Measurements from ENCODE around the gene PYM1.
"Not testable (repeated sequence)": the region's sequence is repeated elsewhere in the genome, so short reads cannot be mapped to it uniquely, and the experiment has no call there.

Gene PYM1

DNA sequence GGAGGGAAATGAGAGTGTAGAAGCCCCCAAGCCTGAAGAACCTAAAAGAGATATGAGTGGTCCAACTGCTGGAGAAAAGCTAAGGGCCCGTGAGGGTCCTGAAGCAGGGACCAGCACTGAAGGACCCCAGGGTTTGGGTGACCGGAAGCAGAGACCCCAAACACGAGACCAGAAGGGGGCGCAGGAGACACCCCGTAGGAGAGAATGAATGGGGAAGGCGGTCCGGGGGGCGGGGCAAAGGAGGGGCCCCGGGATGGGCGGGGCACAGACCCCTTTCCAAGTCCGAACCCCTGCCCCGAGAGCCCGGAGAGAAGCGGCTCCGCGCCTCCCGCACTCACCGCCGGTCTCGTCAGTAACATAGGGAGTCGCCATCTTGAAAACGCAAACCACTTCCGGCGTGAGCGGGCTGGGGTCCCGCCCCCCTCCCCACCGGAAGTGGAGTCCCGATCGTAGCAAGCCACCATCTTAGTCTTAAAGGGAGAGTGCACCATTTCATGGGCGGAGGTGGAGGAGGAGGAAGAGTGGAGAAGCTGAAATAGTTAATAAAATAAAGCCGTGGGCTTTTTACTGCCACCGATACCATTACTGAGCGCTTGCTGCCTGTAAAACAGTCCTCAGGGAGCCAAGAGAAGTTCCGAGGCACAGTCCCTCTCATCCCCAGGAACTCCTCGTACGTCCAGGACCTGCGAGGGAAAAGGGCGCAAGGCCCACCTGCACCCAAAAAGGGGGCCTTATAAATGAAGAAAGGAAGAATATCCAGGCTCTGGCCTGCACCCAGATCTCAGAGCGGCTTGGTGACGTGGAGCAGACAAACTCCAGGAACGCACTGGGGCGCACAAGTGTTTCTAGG lies 731 bp downstream of the PYM1 start:
- H3K4me1 ChIP-seq (ENCODE audit: insufficient read depth, low read length, severe bottlenecking): peaks cover 61% of the 10 kb centered on the region
- H3K4me3 ChIP-seq (ENCODE audit: low read depth, low read length, poor library complexity, severe bottlenecking): peak overlapping the region; percentile 76
- H3K4me2 ChIP-seq (ENCODE audit: low read length): peak overlapping the region; percentile 87
- no peaks in the 10 kb centered on the region for H3K9me2 ChIP-seq (ENCODE audit: low read depth, low read length)
- TF ChIP-seq EZH2 (IDR thresholded peaks at IDR 0.05; ENCODE audit: borderline replicate concordance, low read length): no peak
- TF ChIP-seq, protein P1, sequence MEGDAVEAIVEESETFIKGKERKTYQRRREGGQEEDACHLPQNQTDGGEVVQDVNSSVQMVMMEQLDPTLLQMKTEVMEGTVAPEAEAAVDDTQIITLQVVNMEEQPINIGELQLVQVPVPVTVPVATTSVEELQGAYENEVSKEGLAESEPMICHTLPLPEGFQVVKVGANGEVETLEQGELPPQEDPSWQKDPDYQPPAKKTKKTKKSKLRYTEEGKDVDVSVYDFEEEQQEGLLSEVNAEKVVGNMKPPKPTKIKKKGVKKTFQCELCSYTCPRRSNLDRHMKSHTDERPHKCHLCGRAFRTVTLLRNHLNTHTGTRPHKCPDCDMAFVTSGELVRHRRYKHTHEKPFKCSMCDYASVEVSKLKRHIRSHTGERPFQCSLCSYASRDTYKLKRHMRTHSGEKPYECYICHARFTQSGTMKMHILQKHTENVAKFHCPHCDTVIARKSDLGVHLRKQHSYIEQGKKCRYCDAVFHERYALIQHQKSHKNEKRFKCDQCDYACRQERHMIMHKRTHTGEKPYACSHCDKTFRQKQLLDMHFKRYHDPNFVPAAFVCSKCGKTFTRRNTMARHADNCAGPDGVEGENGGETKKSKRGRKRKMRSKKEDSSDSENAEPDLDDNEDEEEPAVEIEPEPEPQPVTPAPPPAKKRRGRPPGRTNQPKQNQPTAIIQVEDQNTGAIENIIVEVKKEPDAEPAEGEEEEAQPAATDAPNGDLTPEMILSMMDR (IDR thresholded peaks at IDR 0.05; ENCODE audit: low read length): peak; percentile 94
- no peaks in the 10 kb centered on the region for H3K27me3 ChIP-seq (ENCODE audit: insufficient read depth, low read length)
- H2AFZ ChIP-seq (ENCODE audit: low read length): no peak overlapping the region
- H3K9me3 ChIP-seq (ENCODE audit: low read length): no peaks in the 10 kb centered on the region
- H3K9ac ChIP-seq (ENCODE audit: low read length): peak overlapping the region; percentile 91
- H4K20me1 ChIP-seq (ENCODE audit: insufficient read depth, low read length): no peaks in the 10 kb centered on the region
- H3K36me3 ChIP-seq (ENCODE audit: insufficient read depth, low read length): peaks cover 42% of the 10 kb centered on the region
- H3K27ac ChIP-seq (ENCODE audit: low read depth, low read length, poor library complexity, severe bottlenecking): peak overlapping the region; percentile 100
- H3K79me2 ChIP-seq (ENCODE audit: insufficient read depth, low read length): peaks cover 55% of the 10 kb centered on the region
- H3F3A ChIP-seq (ENCODE audit: insufficient read depth, low read length): peaks cover 6% of the 10 kb centered on the region

DNA sequence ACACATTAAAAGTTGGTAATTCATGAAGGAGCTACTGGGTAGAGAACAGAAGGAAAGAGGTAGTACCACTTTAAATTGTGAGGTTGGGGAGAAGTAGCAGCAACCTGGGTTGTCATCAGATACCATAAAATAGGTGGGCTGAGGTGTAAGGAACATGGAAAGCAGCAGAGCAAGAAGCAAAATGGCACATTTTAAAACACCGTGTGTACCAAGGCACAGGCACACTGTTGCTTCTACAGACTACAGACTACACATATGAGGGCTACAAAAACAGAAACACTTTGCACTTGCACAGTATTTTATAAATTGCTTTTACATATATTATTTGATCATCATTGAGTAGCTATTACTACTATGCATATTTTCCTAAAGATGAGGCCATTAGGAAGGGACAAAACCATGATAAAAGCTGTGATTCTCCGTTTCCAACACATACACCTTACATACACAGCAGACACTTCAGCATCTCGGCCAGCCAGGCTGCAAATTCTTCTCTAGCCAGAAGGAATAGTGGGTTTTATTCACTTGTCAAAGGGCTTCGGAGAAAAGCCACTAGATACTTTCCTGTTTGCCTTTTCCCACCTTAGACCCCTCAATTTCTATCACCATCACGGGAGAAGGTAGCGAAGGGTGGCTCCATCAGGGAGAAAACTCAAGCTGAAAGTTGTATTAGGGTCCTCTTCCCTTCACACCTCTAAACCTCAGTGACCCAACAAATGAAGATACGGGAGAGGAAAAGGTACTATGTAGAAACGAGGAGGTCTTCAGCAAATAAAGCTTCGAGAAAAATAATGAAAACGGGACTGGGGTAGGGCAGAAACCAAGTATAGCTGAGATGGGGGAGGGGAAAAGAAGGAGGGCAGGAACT lies 1.6 kb downstream of the PYM1 start:
- Histone ChIP-seq H3K4me3 (ENCODE audit: low read depth, low read length, poor library complexity, severe bottlenecking) (peak overlapping the region; percentile 76), H3F3A (ENCODE audit: insufficient read depth, low read length) (peaks cover 6% of the 10 kb centered on the region), H3K36me3 (ENCODE audit: insufficient read depth, low read length) (peaks cover 50% of the 10 kb centered on the region), H3K27me3 (ENCODE audit: insufficient read depth, low read length) (no peaks in the 10 kb centered on the region), H3K4me1 (ENCODE audit: insufficient read depth, low read length, severe bottlenecking) (peaks cover 65% of the 10 kb centered on the region), H3K79me2 (ENCODE audit: insufficient read depth, low read length) (peaks cover 59% of the 10 kb centered on the region), H3K9ac (ENCODE audit: low read length) (peak overlapping the region; percentile 91), H3K9me3 (ENCODE audit: low read length) (no peaks in the 10 kb centered on the region), H3K27ac (ENCODE audit: low read depth, low read length, poor library complexity, severe bottlenecking) (peak overlapping the region; percentile 100), H3K4me2 (ENCODE audit: low read length) (peak overlapping the region; percentile 87), H4K20me1 (ENCODE audit: insufficient read depth, low read length) (no peaks in the 10 kb centered on the region), H2AFZ (ENCODE audit: low read length) (no peak overlapping the region), H3K9me2 (ENCODE audit: low read depth, low read length) (no peaks in the 10 kb centered on the region)
- TF ChIP-seq EZH2 (IDR thresholded peaks at IDR 0.05; ENCODE audit: borderline replicate concordance, low read length): no peak
- TF ChIP-seq, protein P1 (IDR thresholded peaks at IDR 0.05; ENCODE audit: low read length): no peak

DNA sequence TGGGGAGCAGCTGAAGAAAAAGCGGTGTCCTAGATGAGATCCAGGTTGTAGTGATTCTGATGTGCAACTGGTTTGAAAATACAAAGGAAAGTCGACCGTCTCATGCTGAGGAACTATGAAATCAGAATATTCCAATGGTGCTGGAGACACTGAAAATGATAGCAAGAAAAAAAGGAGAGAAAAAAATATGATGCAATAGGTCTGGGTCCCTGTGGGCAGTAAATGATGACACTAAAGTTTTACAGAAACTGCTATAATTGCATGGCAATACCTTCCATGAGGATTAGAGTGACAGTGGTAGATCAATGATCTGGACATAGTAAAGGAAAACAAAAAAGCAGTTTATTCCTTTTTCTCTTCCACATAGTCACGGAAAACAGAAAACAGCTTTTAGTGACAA lies 2.3 kb downstream of the PYM1 start:
- TF ChIP-seq EZH2 (IDR thresholded peaks at IDR 0.05; ENCODE audit: borderline replicate concordance, low read length): no peak
- TF ChIP-seq, protein P1 (IDR thresholded peaks at IDR 0.05; ENCODE audit: low read length): no peak
- H2AFZ ChIP-seq (ENCODE audit: low read length): no peak overlapping the region
- peaks cover 6% of the 10 kb centered on the region for H3F3A ChIP-seq (ENCODE audit: insufficient read depth, low read length)
- no peaks in the 10 kb centered on the region for H3K9me2 ChIP-seq (ENCODE audit: low read depth, low read length)
- no peaks in the 10 kb centered on the region for H3K9me3 ChIP-seq (ENCODE audit: low read length)
- peaks cover 66% of the 10 kb centered on the region for H3K79me2 ChIP-seq (ENCODE audit: insufficient read depth, low read length)
- no peaks in the 10 kb centered on the region for H3K27me3 ChIP-seq (ENCODE audit: insufficient read depth, low read length)
- H3K4me1 ChIP-seq (ENCODE audit: insufficient read depth, low read length, severe bottlenecking): peaks cover 58% of the 10 kb centered on the region
- peak overlapping the region; percentile 100 for H3K27ac ChIP-seq (ENCODE audit: low read depth, low read length, poor library complexity, severe bottlenecking)
- H3K36me3 ChIP-seq (ENCODE audit: insufficient read depth, low read length): peaks cover 58% of the 10 kb centered on the region
- peak overlapping the region; percentile 87 for H3K4me2 ChIP-seq (ENCODE audit: low read length)
- no peaks in the 10 kb centered on the region for H4K20me1 ChIP-seq (ENCODE audit: insufficient read depth, low read length)
- H3K9ac ChIP-seq (ENCODE audit: low read length): peak overlapping the region; percentile 91
- H3K4me3 ChIP-seq (ENCODE audit: low read depth, low read length, poor library complexity, severe bottlenecking): peak overlapping the region; percentile 76

DNA sequence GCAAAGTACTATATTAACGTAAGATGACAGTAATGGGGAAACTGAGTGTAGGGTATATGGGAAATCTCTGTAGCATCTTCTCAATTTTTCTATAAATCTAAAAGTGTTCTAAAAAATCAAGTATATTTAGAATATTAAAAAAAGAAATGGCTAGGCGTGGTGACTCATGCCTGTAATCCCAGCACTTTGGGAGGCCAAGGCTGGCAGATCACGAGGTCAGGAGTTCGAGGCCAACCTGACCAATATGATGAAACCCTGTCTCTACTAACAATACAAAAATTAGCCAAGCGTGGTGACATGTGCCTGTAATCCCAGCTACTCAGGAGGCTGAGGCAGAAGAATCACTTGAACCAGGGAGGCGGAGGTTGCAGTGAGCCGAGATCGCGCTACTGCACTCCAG lies 4.0 kb downstream of the PYM1 start:
- H3F3A ChIP-seq (ENCODE audit: insufficient read depth, low read length); H3K4me3 ChIP-seq (ENCODE audit: low read depth, low read length, poor library complexity, severe bottlenecking); H3K9me3 ChIP-seq (ENCODE audit: low read length); H2AFZ ChIP-seq (ENCODE audit: low read length); H3K9me2 ChIP-seq (ENCODE audit: low read depth, low read length); H3K4me2 ChIP-seq (ENCODE audit: low read length); H3K27ac ChIP-seq (ENCODE audit: low read depth, low read length, poor library complexity, severe bottlenecking); H3K27me3 ChIP-seq (ENCODE audit: insufficient read depth, low read length); H4K20me1 ChIP-seq (ENCODE audit: insufficient read depth, low read length); H3K9ac ChIP-seq (ENCODE audit: low read length): not testable (repeated sequence)
- peaks cover 40% of the 10 kb centered on the region for H3K4me1 ChIP-seq (ENCODE audit: insufficient read depth, low read length, severe bottlenecking)
- H3K36me3 ChIP-seq (ENCODE audit: insufficient read depth, low read length): peaks cover 75% of the 10 kb centered on the region
- H3K79me2 ChIP-seq (ENCODE audit: insufficient read depth, low read length): peaks cover 83% of the 10 kb centered on the region

Data from OCI-LY1 (cell line).